Heart left ventricle (tissue), 16 donors: ENCODE data around the gene NMNAT2. TPM values are rescaled to one million over a fixed set of nuclear protein-coding genes. Genes with fewer than 3 reads are reported as not detected.

Experiments used
- ATAC-seq, 4 donors: fragments of 200-7000 bp; cut with Tn5 transposase; one replicate each; pipeline ENCODE4 v1.9.1; 2020 to 2022; ENCODE audit warnings: moderate library complexity in 4 of 4, mild to moderate bottlenecking in 3 of 4, moderate number of reproducible peaks in 1 of 4
- DNase-seq, 5 donors: peaks; one replicate each; pipeline ENCODE4 v3.0.0-alpha.2; 2020
- H3K27ac ChIP-seq, 12 donors: fragments of 200-600 bp; sonication (generic) in 4 of 12; one replicate each; pipeline versions ENCODE4 v1.5.0 to v1.8.0; 2016 to 2022; ENCODE audit warnings: mild to moderate bottlenecking in 2 of 12
- H3K27me3 ChIP-seq, 9 donors: fragments of 200-600 bp; sonication (generic) in 2 of 9; one replicate each; pipeline versions ENCODE4 v1.5.1 to v1.8.0; 2016 to 2022; ENCODE audit warnings: mild to moderate bottlenecking in 3 of 9
- H3K36me3 ChIP-seq, 9 donors: fragments of 200-600 bp; sonication (generic) in 2 of 9; one replicate each; pipeline versions ENCODE4 v1.5.0 to v1.8.0; 2018 to 2022; ENCODE audit warnings: mild to moderate bottlenecking in 2 of 9
- H3K4me1 ChIP-seq, 12 donors: fragments of 200-600 bp; sonication (generic) in 4 of 12; one replicate each; pipeline versions ENCODE4 v1.5.0 to v1.8.0; 2016 to 2022; ENCODE audit warnings: mild to moderate bottlenecking in 3 of 12
- H3K4me3 ChIP-seq, 12 donors: fragments of 200-600 bp; sonication (generic) in 4 of 12; one replicate each; pipeline versions ENCODE4 v1.5.0 to v1.8.0; 2017 to 2022; ENCODE audit warnings: mild to moderate bottlenecking in 9 of 12, moderate library complexity in 4 of 12
- H3K9me3 ChIP-seq, 12 donors: fragments of 200-600 bp; sonication (generic) in 4 of 12; one replicate each; pipeline versions ENCODE4 v1.5.0 to v1.8.0; 2016 to 2022; ENCODE audit warnings: mild to moderate bottlenecking in 1 of 12
- POLR2A ChIP-seq, 2 donors: fragments of 450-650 bp; IDR thresholded peaks; one replicate each; pipeline ENCODE4 v1.6.1; 2017; ENCODE audit warnings: antibody characterized with exemption in 2 of 2, mild to moderate bottlenecking in 2 of 2, moderate library complexity in 2 of 2
- WGBS, 4 donors: extraction: QIAGEN DNeasy Blood & Tissue Kit in 2 of 4; methylation state at CpG; one replicate each; pipeline versions ENCODE4 v1.1.5 to v1.1.7; 2013 to 2018; 5-methylcytosine and 5-hydroxymethylcytosine counted together
- intact Hi-C, 10 donors: fragments of 100-400 bp; cut with DNase I; formaldehyde crosslinking; loops; one replicate each; pipeline versions ENCODE4 v1.11.1 to v1.14.2; 2022
- polyA plus RNA-seq, 2 donors: library from polyadenylated mRNA; stranded (reverse); fragments of 200-250 nt; gene quantifications; one replicate each; pipeline ENCODE4 v1.2.3, GENCODE V29; 2013
- total RNA-seq, 9 donors: library from RNA; depleted of rRNA in 2 of 9; stranded (reverse); fragments of >200 nt in 2 of 9; fragmentation: NEBNext Ultra II Directional in 3 of 9; extraction: Animal tissue kit (Norgen Biotek cat#: 25700) in 3 of 9; gene quantifications; one replicate each; pipeline versions ENCODE4 v1.1.0 to v1.2.4, GENCODE V29; 2016 to 2023
- TF ChIP-seq, protein P1 (sequence below), 12 donors: fragments of 200-600 bp; sonication (generic) in 4 of 12; IDR thresholded peaks; one replicate each; pipeline versions ENCODE4 v1.5.0 to v1.8.0; 2018 to 2022; ENCODE audit warnings: antibody characterized with exemption in 12 of 12, mild to moderate bottlenecking in 5 of 12
- donor health status: ischemic (EF 13 %, LVEDD 7.1; RV severe dilation, severe dysfunction).
- donor health status: healthy with polysubstance abuse.
- donor health status: DM: no; HTN: yes; CAD: no.
- donor health status: DM: no; HTN: no; CAD: no.
- donor health status: ischemic (EF 25% LVEDD 6.9; RV normal size, moderate dysfunction).
- donor health status: ischemic (EF 25% LVEDD 5.7; RV mildly dilated, moderate dysfunction).
- donor health status: healthy.
- donor health status: DM: yes; HTN: yes; CAD: no.
- donor health status: ischemic (EF 35%, LVEDD 5.7; RV mildly dilated, moderate dysfunction).
- donor health status: nonischemic (EF 11% LVEDD 7.7; RV severe dilation, severe dysfunction).
- donor health status: DM: yes; HTN: yes; CAD: no.
- donor health status: PGD.
- donor health status: ischemic (EF 29% LVEDD 5.4; RV normal size, mild dysfunction).
- donor health status: nonischemic (EF 23%, LVEDD 6.1; RV moderate dilation, normal function).

Gene NMNAT2
- total and polyA plus RNA-seq, 11 donors = 0.53 to 5.1 (median 1.9) TPM

DNA sequence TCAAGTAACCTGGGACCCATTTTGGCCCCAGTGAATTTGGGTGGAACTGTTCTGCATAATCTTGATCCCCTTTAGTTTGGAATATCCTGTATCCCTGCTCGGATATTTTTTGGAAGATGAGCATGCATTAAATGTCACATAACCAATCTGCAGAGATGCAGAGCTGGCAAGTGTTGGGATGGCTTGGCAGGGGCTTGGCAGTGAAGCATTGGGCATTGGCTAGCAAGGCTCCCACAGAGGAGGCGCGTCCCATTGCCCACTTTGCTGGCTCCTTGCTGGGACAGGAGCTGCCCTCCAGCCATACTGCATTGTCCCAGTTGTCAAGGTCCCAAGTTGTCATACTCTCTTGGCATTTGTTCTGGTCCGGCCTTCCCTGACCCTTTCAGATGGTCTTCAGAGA, 202.2 kb downstream of the NMNAT2 start:
- Histone ChIP-seq H3K36me3 (no peaks in the 10 kb centered on the region), H3K27ac (no peak overlapping the region), H3K9me3 (no peaks in the 10 kb centered on the region), H3K27me3 (no peaks in the 10 kb centered on the region), H3K4me3 (no peak overlapping the region), H3K4me1 (peaks cover 0 to 24% (median 17%) of the 10 kb centered on the region in 12 donors)
- TF ChIP-seq POLR2A (IDR thresholded peaks at IDR 0.05) = no peak
- TF ChIP-seq, protein P1, sequence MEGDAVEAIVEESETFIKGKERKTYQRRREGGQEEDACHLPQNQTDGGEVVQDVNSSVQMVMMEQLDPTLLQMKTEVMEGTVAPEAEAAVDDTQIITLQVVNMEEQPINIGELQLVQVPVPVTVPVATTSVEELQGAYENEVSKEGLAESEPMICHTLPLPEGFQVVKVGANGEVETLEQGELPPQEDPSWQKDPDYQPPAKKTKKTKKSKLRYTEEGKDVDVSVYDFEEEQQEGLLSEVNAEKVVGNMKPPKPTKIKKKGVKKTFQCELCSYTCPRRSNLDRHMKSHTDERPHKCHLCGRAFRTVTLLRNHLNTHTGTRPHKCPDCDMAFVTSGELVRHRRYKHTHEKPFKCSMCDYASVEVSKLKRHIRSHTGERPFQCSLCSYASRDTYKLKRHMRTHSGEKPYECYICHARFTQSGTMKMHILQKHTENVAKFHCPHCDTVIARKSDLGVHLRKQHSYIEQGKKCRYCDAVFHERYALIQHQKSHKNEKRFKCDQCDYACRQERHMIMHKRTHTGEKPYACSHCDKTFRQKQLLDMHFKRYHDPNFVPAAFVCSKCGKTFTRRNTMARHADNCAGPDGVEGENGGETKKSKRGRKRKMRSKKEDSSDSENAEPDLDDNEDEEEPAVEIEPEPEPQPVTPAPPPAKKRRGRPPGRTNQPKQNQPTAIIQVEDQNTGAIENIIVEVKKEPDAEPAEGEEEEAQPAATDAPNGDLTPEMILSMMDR (IDR thresholded peaks at IDR 0.05) = no peak
- ATAC-seq (no peak), DNase-seq (no peak)
- WGBS, 4 donors = 93 to 100% (median 96%) methylated on average over 4 of the region's 4 CpGs
- intact Hi-C loops = no loop called here

DNA sequence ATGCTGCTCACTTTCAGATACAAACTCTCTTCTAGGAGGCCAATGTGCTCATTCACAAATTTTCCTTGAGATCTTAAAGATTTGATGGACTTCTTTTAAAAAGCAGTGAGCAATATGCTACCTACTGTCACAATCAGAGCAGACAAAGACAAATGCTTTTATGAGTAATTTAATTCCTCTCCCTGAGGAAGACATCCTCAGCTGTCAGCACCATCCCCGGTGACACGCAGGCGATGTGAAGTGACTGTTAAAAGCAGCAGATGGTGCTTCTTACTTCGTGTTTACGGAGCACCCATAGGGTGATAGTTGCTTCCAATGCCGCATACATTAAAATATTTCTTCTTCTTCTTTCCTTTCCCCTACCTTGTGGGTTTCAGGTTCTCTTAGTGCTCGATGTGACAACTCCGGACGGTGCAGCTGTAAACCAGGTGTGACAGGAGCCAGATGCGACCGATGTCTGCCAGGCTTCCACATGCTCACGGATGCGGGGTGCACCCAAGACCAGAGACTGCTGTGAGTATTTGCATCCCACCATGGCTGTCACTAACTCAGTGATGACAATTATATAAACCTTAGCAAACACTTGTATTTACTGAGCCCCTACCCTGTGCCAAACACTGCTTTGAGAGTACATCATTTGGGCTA, 203.0 kb downstream of the NMNAT2 start:
- DNase-seq (no peak), ATAC-seq (no peak)
- WGBS, 4 donors = 84 to 92% (median 89%) methylated on average over 13 of the region's 13 CpGs
- Histone ChIP-seq H3K4me1 (peaks cover 0 to 24% (median 17%) of the 10 kb centered on the region in 12 donors), H3K9me3 (no peaks in the 10 kb centered on the region), H3K27me3 (no peaks in the 10 kb centered on the region), H3K36me3 (no peaks in the 10 kb centered on the region), H3K4me3 (no peak overlapping the region), H3K27ac (no peak overlapping the region)
- intact Hi-C loops = no loop called here
- TF ChIP-seq POLR2A (IDR thresholded peaks at IDR 0.05) = no peak
- TF ChIP-seq, protein P1 (IDR thresholded peaks at IDR 0.05) = no peak

DNA sequence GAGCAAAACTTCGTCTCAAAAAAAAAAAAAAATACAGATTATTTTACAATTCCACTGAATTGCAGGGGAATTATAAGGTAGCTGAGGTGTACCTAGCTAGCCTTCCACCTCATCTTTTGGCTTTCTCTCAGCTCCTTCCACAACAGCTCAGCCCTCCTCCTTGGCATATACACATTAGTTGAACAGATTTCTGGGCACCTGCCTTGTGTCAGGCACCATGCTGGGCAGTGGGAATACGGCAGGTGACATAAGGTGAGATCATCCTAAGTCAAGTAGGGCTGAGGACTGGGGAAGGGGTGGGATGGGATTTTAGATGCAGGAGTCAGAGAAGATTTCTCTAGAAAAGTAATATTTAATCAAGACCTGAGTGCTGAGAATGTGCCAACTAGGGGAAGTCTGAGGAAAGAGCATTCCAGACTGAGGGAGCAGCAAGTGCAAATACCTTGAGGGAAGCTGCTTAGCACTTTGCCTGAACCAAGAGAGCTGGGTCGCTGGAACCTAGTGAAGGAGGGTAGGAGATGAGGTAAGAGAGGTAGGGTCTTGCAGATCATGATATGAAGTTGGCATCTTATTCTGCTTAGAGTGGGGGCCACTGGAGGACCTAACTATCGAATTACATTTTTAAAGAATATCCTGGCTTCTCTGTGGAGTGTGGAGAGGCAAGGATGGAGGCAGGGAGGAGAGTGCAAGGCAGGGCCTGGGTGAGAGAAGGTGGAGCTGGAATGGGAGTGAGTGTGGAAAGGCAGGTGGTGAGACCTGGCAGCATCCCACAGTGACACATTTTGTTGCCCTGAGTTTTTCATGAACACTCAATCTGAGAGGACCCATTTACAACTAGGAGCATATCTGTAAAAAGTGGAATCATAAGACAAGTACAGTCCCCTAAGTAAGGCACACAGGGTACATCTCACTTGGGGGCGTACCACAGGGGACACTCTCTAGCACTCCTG, 203.9 kb downstream of the NMNAT2 start:
- Histone ChIP-seq H3K9me3 (no peaks in the 10 kb centered on the region), H3K27ac (no peak overlapping the region), H3K4me3 (no peak overlapping the region), H3K27me3 (no peaks in the 10 kb centered on the region), H3K36me3 (no peaks in the 10 kb centered on the region), H3K4me1 (peaks cover 0 to 21% (median 15%) of the 10 kb centered on the region in 12 donors)
- 92 to 95% (median 93%) methylated on average over 5 of the region's 5 CpGs for WGBS, 4 donors
- ATAC-seq = no peak
- intact Hi-C loops = no loop called here
- TF ChIP-seq POLR2A (IDR thresholded peaks at IDR 0.05) = no peak
- TF ChIP-seq, protein P1 (IDR thresholded peaks at IDR 0.05) = no peak
- DNase-seq = no peak

DNA sequence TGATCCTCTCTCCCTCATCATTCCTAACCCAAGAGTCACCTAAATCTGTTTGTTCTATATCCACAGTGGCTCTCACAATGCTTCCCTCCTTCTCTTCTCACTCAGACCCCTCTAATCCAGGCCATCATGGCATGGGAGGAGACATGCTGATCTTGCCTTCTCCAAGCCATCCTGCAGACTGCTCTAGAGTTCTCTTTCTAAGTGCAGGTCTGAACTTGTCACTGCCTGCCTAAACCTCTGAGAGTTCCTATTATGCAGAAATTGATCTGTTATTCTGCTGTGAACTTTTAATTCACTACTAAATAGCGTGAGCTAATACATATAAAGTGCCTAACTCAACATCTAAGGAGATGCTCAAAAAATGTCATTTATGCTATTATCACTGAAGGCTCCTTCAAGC, 205.3 kb downstream of the NMNAT2 start:
- H3K27ac ChIP-seq = no peak overlapping the region
- ATAC-seq = no peak
- 96 to 100% (median 99%) methylated on average over 1 of the region's 1 CpG for WGBS, 4 donors

More for the DNA sequence above, 205.3 kb downstream of the NMNAT2 start:
- intact Hi-C loops = no loop called here
- Histone ChIP-seq H3K9me3 (no peaks in the 10 kb centered on the region), H3K4me3 (no peak overlapping the region), H3K36me3 (no peaks in the 10 kb centered on the region), H3K27me3 (no peaks in the 10 kb centered on the region), H3K4me1 (peaks cover 0 to 10% (median under 1%) of the 10 kb centered on the region in 12 donors)
- DNase-seq = no peak
- TF ChIP-seq, protein P1 (IDR thresholded peaks at IDR 0.05) = no peak
